OCI-LY7 (cell line): ENCODE measurements around the gene LRRC34. TPM values are rescaled to one million over a fixed set of nuclear protein-coding genes. Genes with fewer than 3 reads are reported as not detected.

Experiments used
- BruUV-seq: library from RNA; stranded (reverse); fragments of 400-500 nt; replicated peaks from 2 replicates; lab custom pipeline; 2021; lab: Mats Ljungman, UMichigan
- CTCF ChIA-PET: fragments of 300-600 bp; sonication (Branson Sonifier 250); formaldehyde crosslinking; loops from one replicate; lab custom pipeline; 2022; ENCODE audit warnings: antibody characterized with exemption; ENCODE audit not compliant: unreplicated experiment; lab: Charles Lee
- POLR2A ChIA-PET: fragments of 300-600 bp; sonication (Branson Sonifier 250); formaldehyde crosslinking; loops from one replicate; lab custom pipeline; 2022; ENCODE audit warnings: antibody characterized with exemption; lab: Charles Lee
- DNase-seq: peaks from one replicate; pipeline ENCODE4 v3.0.0-alpha.2; 2015; ENCODE audit warnings: low spot score
- H2AFZ ChIP-seq: fragments of 200-600 bp; sonication (generic), shearing (Covaris generic); 2 replicates; pipeline ENCODE4 v1.6.1; 2014; ENCODE audit warnings: mild to moderate bottlenecking, antibody characterized with exemption, low read length, moderate library complexity
- H3K27ac ChIP-seq: fragments of 200-600 bp; sonication (generic); 2 replicates; pipeline ENCODE4 v1.5.1; 2014; ENCODE audit warnings: mixed run types, low read depth, mild to moderate bottlenecking, moderate library complexity, low read length, inconsistent platforms; ENCODE audit not compliant: poor library complexity, severe bottlenecking
- H3K36me3 ChIP-seq: fragments of 200-600 bp; sonication (generic); 2 replicates; pipeline ENCODE4 v1.6.1; 2014; ENCODE audit warnings: mild to moderate bottlenecking, antibody characterized with exemption, low read length, moderate library complexity, mixed read lengths; ENCODE audit not compliant: insufficient read depth
- H3K4me1 ChIP-seq: fragments of 200-600 bp; sonication (generic); 2 replicates; pipeline ENCODE4 v1.5.1; 2014; ENCODE audit warnings: mild to moderate bottlenecking, low read length; ENCODE audit not compliant: insufficient read depth, poor library complexity, severe bottlenecking
- H3K4me2 ChIP-seq: fragments of 200-600 bp; sonication (generic); 2 replicates; pipeline ENCODE4 v1.6.1; 2014; ENCODE audit warnings: mild to moderate bottlenecking, low read length
- H3K4me3 ChIP-seq: fragments of 200-600 bp; sonication (generic); 2 replicates; pipeline ENCODE4 v1.5.1; 2014; ENCODE audit warnings: mild to moderate bottlenecking, low read depth, low read length; ENCODE audit not compliant: poor library complexity, severe bottlenecking
- H3K79me2 ChIP-seq: fragments of 200-600 bp; sonication (generic); 2 replicates; pipeline ENCODE4 v1.6.1; 2016; ENCODE audit warnings: low read depth, mild to moderate bottlenecking, low read length, moderate library complexity, mixed read lengths; ENCODE audit not compliant: insufficient read depth
- H3K9me2 ChIP-seq: fragments of 200-600 bp; sonication (generic); 2 replicates; pipeline ENCODE4 v1.6.1; 2016; ENCODE audit warnings: mild to moderate bottlenecking, low read length, mixed read lengths; ENCODE audit not compliant: insufficient read depth
- H3K9me3 ChIP-seq: fragments of 200-600 bp; sonication (generic); 2 replicates; pipeline ENCODE4 v1.6.1; 2014; ENCODE audit warnings: mild to moderate bottlenecking, mixed run types, low read length, mixed read lengths
- H4K20me1 ChIP-seq: fragments of 200-600 bp; sonication (generic); 2 replicates; pipeline ENCODE4 v1.6.1; 2014; ENCODE audit warnings: mild to moderate bottlenecking, antibody characterized with exemption, low read length, moderate library complexity, mixed read lengths; ENCODE audit not compliant: insufficient read depth
- EZH2phosphoT487 ChIP-seq: fragments of 200-600 bp; sonication (generic); IDR thresholded peaks from 2 replicates; pipeline ENCODE4 v1.6.1; 2018; ENCODE audit warnings: low read depth, borderline replicate concordance, mild to moderate bottlenecking, mixed run types, antibody characterized with exemption, low read length, moderate library complexity, mixed read lengths
- intact Hi-C: fragments of 100-400 bp; cut with micrococcal nuclease; formaldehyde crosslinking; loops from one replicate; pipeline ENCODE4 v1.10.0; 2022; ENCODE audit not compliant: unreplicated experiment
- total RNA-seq, 2 experiments: library from RNA; depleted of rRNA in 1 of 2; stranded (reverse); fragments of >200 nt in 1 of 2; shearing (Covaris generic) in 1 of 2; gene quantifications; 2 replicates each; pipeline ENCODE4 v1.2.3, GENCODE V29; 2014 to 2022
- TF ChIP-seq, protein P1 (sequence below): fragments of 200-600 bp; sonication (generic); conservative IDR thresholded peaks from 2 replicates; pipeline ENCODE4 v1.5.1; 2014; ENCODE audit warnings: mild to moderate bottlenecking, antibody characterized with exemption, low read length, moderate library complexity, mixed read lengths

LRRC34 gene
- total RNA-seq, 2 experiments from 2014 or later = 2.2 to 3.3 TPM

- Histone ChIP-seq H3K4me1 (peaks cover 30% of the 10 kb centered on the region), H3K4me3 (no peak overlapping the region), H2AFZ (peak overlapping the region; percentile 96; the same call in 1 of the 2 replicates), H3K79me2 (no peaks in the 10 kb centered on the region), H3K9me3 (no peaks in the 10 kb centered on the region), H4K20me1 (no peaks in the 10 kb centered on the region), H3K27ac (peak overlapping the region; percentile 63), H3K4me2 (peak overlapping the region; percentile 48; the same call in 1 of the 2 replicates), H3K9me2 (no peaks in the 10 kb centered on the region), H3K36me3 (no peaks in the 10 kb centered on the region)
- DNase-seq = no peak
- TF ChIP-seq, protein P1, sequence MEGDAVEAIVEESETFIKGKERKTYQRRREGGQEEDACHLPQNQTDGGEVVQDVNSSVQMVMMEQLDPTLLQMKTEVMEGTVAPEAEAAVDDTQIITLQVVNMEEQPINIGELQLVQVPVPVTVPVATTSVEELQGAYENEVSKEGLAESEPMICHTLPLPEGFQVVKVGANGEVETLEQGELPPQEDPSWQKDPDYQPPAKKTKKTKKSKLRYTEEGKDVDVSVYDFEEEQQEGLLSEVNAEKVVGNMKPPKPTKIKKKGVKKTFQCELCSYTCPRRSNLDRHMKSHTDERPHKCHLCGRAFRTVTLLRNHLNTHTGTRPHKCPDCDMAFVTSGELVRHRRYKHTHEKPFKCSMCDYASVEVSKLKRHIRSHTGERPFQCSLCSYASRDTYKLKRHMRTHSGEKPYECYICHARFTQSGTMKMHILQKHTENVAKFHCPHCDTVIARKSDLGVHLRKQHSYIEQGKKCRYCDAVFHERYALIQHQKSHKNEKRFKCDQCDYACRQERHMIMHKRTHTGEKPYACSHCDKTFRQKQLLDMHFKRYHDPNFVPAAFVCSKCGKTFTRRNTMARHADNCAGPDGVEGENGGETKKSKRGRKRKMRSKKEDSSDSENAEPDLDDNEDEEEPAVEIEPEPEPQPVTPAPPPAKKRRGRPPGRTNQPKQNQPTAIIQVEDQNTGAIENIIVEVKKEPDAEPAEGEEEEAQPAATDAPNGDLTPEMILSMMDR = no peak
- no peak for TF ChIP-seq EZH2phosphoT487
- BruUV-seq = no TSS peak
- POLR2A ChIA-PET = interaction anchor here (0.7 to 2.5 kb wide), 6 partner anchors 9 to 349 kb away, joined by 3 to 17 read pairs (median 4); no protein-coding TSS in a partner anchor
- intact Hi-C loops = no loop called here
- CTCF ChIA-PET = interaction anchor here (1.3 kb wide), 1 partner anchor 22 kb away, joined by 3 read pairs; no protein-coding TSS in a partner anchor
These were observed 22.8 kb upstream of the LRRC34 start for GRCh38 chr3:169835533-169835932.

GRCh38 chr3:169827712-169828111 is 15.0 kb upstream of the LRRC34 start:
- no peak overlapping the region for H3K27ac ChIP-seq
- H3K4me2 ChIP-seq = no peak overlapping the region
- POLR2A ChIA-PET = interaction anchor here (0.7 to 2.2 kb wide), 6 partner anchors 9 to 952 kb away, joined by 3 to 11 read pairs (median 4); no protein-coding TSS in a partner anchor
- H4K20me1 ChIP-seq = no peaks in the 10 kb centered on the region
- intact Hi-C loops = no loop called here
- H3K79me2 ChIP-seq = no peaks in the 10 kb centered on the region
- no TSS peak for BruUV-seq
- CTCF ChIA-PET = no interaction called here
- H3K9me2 ChIP-seq = no peaks in the 10 kb centered on the region
- peaks cover 10% of the 10 kb centered on the region for H3K4me1 ChIP-seq
- TF ChIP-seq EZH2phosphoT487 = no peak
- no peaks in the 10 kb centered on the region for H3K36me3 ChIP-seq
- H3K4me3 ChIP-seq = no peak overlapping the region
- no peak for DNase-seq
- no peak overlapping the region for H2AFZ ChIP-seq
- H3K9me3 ChIP-seq = no peaks in the 10 kb centered on the region

GRCh38 chr3:169825316-169825715 is 12.6 kb upstream of the LRRC34 start:
- BruUV-seq = no TSS peak
- Histone ChIP-seq H3K27ac (no peak overlapping the region), H2AFZ (no peak overlapping the region), H3K79me2 (no peaks in the 10 kb centered on the region), H3K9me2 (no peaks in the 10 kb centered on the region), H3K4me3 (no peak overlapping the region), H4K20me1 (no peaks in the 10 kb centered on the region), H3K9me3 (no peaks in the 10 kb centered on the region), H3K4me2 (no peak overlapping the region), H3K4me1 (peaks cover 10% of the 10 kb centered on the region), H3K36me3 (no peaks in the 10 kb centered on the region)
- CTCF ChIA-PET = no interaction called here
- intact Hi-C loops = no loop called here
- no peak for TF ChIP-seq EZH2phosphoT487
- TF ChIP-seq, protein P1 = no peak
- POLR2A ChIA-PET = interaction anchor here (0.5 to 1.7 kb wide), 10 partner anchors 11 to 808 kb away, joined by 3 to 7 read pairs (median 3); no protein-coding TSS in a partner anchor
- DNase-seq = no peak
